GM23248 (cell line): Measurements from ENCODE around the gene RBM48. TPM values are rescaled to one million over a fixed set of nuclear protein-coding genes. Genes with fewer than 3 reads are reported as not detected.
"Not testable (repeated sequence)": the region's sequence is repeated elsewhere in the genome, so short reads cannot be mapped to it uniquely, and the experiment has no call there.

Source experiments
- DNase-seq: peaks from one replicate; pipeline ENCODE4 v3.0.0-alpha.2; 2015
- H2AFZ ChIP-seq: fragments of 200-600 bp; sonication (generic); 2 replicates; pipeline ENCODE4 v1.6.1; 2016; ENCODE audit warnings: antibody characterized with exemption
- H3F3A ChIP-seq: fragments of 200-600 bp; sonication (generic); 2 replicates; pipeline ENCODE4 v1.6.1; 2016; ENCODE audit warnings: mild to moderate bottlenecking, antibody characterized with exemption, mixed run types; ENCODE audit not compliant: insufficient read depth
- H3K27ac ChIP-seq: fragments of 200-600 bp; sonication (generic); 2 replicates; pipeline ENCODE4 v1.5.1; 2016; ENCODE audit warnings: mild to moderate bottlenecking
- H3K27me3 ChIP-seq: fragments of 200-600 bp; sonication (generic); replicated peaks from 2 replicates; pipeline ENCODE4 v1.6.1; 2016; ENCODE audit warnings: mild to moderate bottlenecking; ENCODE audit not compliant: insufficient read depth
- H3K36me3 ChIP-seq: fragments of 200-600 bp; sonication (generic); 2 replicates; pipeline ENCODE4 v1.6.1; 2016; ENCODE audit warnings: low read depth, mild to moderate bottlenecking
- H3K4me1 ChIP-seq: fragments of 200-600 bp; sonication (generic); 2 replicates; pipeline ENCODE4 v1.6.1; 2016; ENCODE audit warnings: mild to moderate bottlenecking; ENCODE audit not compliant: insufficient read depth
- H3K4me2 ChIP-seq: fragments of 200-600 bp; sonication (generic); one replicate; pipeline ENCODE4 v1.6.1; 2016; ENCODE audit warnings: mild to moderate bottlenecking; ENCODE audit not compliant: unreplicated experiment
- H3K4me3 ChIP-seq: fragments of 200-600 bp; sonication (generic); 2 replicates; pipeline ENCODE4 v1.5.1; 2016; ENCODE audit warnings: mild to moderate bottlenecking
- H3K79me2 ChIP-seq: fragments of 200-600 bp; sonication (generic); 2 replicates; pipeline ENCODE4 v1.6.1; 2016; ENCODE audit warnings: mild to moderate bottlenecking; ENCODE audit not compliant: insufficient read depth
- H3K9ac ChIP-seq: fragments of 200-600 bp; sonication (generic); 2 replicates; pipeline ENCODE4 v1.6.1; 2016; ENCODE audit warnings: mild to moderate bottlenecking
- H3K9me2 ChIP-seq: fragments of 200-600 bp; sonication (generic); 2 replicates; pipeline ENCODE4 v1.6.1; 2016; ENCODE audit warnings: mixed run types, mild to moderate bottlenecking, moderate library complexity; ENCODE audit not compliant: insufficient read depth
- H3K9me3 ChIP-seq: fragments of 200-600 bp; sonication (generic); one replicate; pipeline ENCODE4 v1.6.1; 2017; ENCODE audit warnings: low read depth
- H4K20me1 ChIP-seq: fragments of 200-600 bp; sonication (generic); 2 replicates; pipeline ENCODE4 v1.6.0; 2016; ENCODE audit not compliant: insufficient read depth
- EZH2 ChIP-seq: fragments of 200-600 bp; sonication (generic); IDR thresholded peaks from 2 replicates; pipeline ENCODE4 v1.6.1; 2018; ENCODE audit warnings: antibody characterized with exemption, mild to moderate bottlenecking; ENCODE audit not compliant: insufficient read depth, poor library complexity, severe bottlenecking
- EZH2phosphoT487 ChIP-seq: fragments of 200-600 bp; sonication (generic); IDR thresholded peaks from 2 replicates; pipeline ENCODE4 v1.6.1; 2018; ENCODE audit warnings: antibody characterized with exemption, moderate library complexity, mild to moderate bottlenecking, low read depth; ENCODE audit not compliant: insufficient read depth
- WGBS, 2 experiments: methylation state at CpG; one replicate each; pipeline ENCODE4 v1.1.6; 2015 to 2017; ENCODE audit warnings: low lambda C conversion rate in 2 of 2, low coverage in 1 of 2; ENCODE audit errors: missing lambda C conversion rate in 2 of 2; 5-methylcytosine and 5-hydroxymethylcytosine counted together
- in situ Hi-C: fragments of 300-500 bp; cut with MboI; formaldehyde crosslinking; loops from 2 replicates; pipeline ENCODE4 v1.15.0; 2020
- polyA plus RNA-seq: library from polyadenylated mRNA; unstranded; fragments of >200 nt; fragmentation: Nextera tagmentation; extraction: Ambion mirVana; gene quantifications from 2 replicates; pipeline ENCODE4 v1.2.1, GENCODE V29; 2016
- total RNA-seq: library from RNA; depleted of rRNA; stranded (reverse); fragments of >200 nt; shearing (Covaris generic); gene quantifications from 2 replicates; pipeline ENCODE4 v1.2.3, GENCODE V29; 2014

Gene RBM48
- total and polyA plus RNA-seq, 2 experiments from 2014 or later: 12.8 to 12.9 TPM

DNA sequence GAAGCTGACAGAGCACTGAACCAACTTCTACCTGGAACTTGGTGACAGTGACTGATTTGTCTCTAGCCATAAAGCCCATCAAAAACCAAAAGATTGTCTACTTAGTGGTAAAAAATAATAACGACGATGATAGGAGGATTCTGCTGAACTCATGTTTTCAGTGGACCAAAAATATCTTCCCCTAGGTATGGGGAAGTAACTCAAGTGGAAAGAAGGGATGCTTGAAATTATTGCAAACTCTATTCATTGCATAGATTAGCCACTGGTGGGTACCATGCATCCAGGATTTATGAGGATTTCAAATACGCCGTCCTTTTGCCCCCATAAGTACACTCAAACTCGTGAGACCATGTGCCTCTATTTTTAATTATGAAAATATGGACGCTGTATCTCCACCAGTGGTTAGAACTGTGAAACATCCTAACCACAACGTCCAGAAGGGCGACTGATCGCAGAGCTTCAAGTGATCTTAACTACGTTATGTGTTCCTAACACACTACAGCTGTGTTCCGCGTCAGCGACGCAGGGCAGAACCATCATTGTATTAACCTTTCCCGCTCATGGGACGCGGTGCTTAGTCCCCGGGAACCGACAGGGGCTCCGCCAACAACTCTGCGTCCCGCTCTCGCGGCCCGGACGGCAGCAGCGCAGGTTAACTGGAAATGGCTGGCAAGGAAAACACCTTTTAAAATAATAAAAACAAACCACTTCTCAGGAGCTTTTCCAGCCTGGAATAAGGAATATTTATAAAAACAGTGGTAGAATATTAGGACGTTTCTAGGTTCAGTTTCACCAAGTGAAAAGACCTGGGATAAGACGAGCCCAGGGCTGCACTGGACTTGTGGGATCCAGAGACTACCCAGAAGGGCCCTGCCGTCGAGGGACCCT, 1.1 kb upstream of the RBM48 start:
- peaks cover 68% of the 10 kb centered on the region for H3K79me2 ChIP-seq
- H3K4me1 ChIP-seq: peaks cover 14% of the 10 kb centered on the region
- DNase-seq: peak; percentile 83
- in situ Hi-C loops: no loop called here
- H4K20me1 ChIP-seq: no peaks in the 10 kb centered on the region
- H3K9ac ChIP-seq: peak overlapping the region; percentile 80
- H3K4me3 ChIP-seq: peak overlapping the region; percentile 95
- H3K4me2 ChIP-seq: peak overlapping the region; percentile 91
- H3K9me3 ChIP-seq: no peaks in the 10 kb centered on the region
- H3K36me3 ChIP-seq: peaks cover 13% of the 10 kb centered on the region; the same call in 1 of the 2 replicates
- H3F3A ChIP-seq: 0 out of 2 replicates have a peak, but pooled peaks cover 5% of the 10 kb centered on the region
- TF ChIP-seq EZH2 (no peak), EZH2phosphoT487 (no peak)
- H2AFZ ChIP-seq: peak overlapping the region; percentile 94
- H3K27ac ChIP-seq: peak overlapping the region; percentile 61
- WGBS, 2 experiments: 1 to 2% methylated on average over 31 of the region's 31 CpGs
- H3K9me2 ChIP-seq: no peaks in the 10 kb centered on the region
- no peaks in the 10 kb centered on the region for H3K27me3 ChIP-seq

DNA sequence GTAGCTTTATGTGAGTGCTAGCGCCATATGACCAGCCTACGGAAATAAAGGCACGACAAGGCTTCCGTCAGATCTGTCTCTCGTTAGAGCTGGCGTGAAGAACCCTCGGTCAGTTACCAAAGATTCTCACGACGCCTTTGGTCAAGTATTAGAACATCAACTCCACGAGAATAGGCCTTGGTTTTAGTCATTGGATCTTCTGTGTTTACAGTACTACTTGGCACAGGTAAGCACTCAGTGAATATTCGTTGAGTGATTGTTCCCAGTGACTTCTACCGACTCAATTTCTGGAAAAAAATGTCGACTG, 316 bp downstream of the RBM48 start:
- TF ChIP-seq EZH2phosphoT487: no peak
- no peaks in the 10 kb centered on the region for H3K9me2 ChIP-seq
- peaks cover 26% of the 10 kb centered on the region; the same call in 1 of the 2 replicates for H3K36me3 ChIP-seq
- peak overlapping the region; percentile 95 for H3K4me3 ChIP-seq
- H3K9me3 ChIP-seq: no peaks in the 10 kb centered on the region
- in situ Hi-C loops: no loop called here
- H3F3A ChIP-seq: 0 out of 2 replicates have a peak, but pooled peaks cover 5% of the 10 kb centered on the region
- H3K4me2 ChIP-seq: peak overlapping the region; percentile 93
- no peaks in the 10 kb centered on the region for H4K20me1 ChIP-seq
- H3K79me2 ChIP-seq: peaks cover 78% of the 10 kb centered on the region
- H2AFZ ChIP-seq: peak overlapping the region; percentile 90
- H3K4me1 ChIP-seq: peaks cover 14% of the 10 kb centered on the region
- no peak for DNase-seq
- H3K9ac ChIP-seq: peak overlapping the region; percentile 93
- H3K27ac ChIP-seq: peak overlapping the region; percentile 76
- no peaks in the 10 kb centered on the region for H3K27me3 ChIP-seq
- WGBS, 2 experiments: 1% methylated on average over 13 of the region's 13 CpGs

DNA sequence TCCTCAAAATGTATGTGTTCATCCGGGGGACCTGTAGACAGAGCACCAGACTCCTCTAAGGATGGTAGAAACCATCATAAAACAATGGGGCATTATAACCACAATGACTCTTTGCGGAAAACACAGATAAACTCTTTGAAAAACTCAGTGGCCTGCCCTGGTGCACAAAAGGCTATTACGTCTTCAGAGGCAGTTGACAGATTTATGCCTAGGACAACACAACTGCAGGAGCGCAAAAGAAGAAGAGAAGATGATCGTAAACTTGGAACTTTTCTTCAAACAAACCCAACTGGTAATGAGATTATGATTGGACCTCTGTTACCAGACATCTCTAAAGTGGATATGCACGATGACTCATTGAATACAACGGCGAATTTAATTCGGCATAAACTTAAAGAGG, 6.0 kb downstream of the RBM48 start:
- WGBS, 2 experiments: 93 to 96% methylated on average over 9 of the region's 9 CpGs
- no peak for TF ChIP-seq EZH2phosphoT487
- TF ChIP-seq EZH2: no peak
- no peaks in the 10 kb centered on the region for H4K20me1 ChIP-seq
- in situ Hi-C loops: no loop called here
- no peak overlapping the region for H3K4me3 ChIP-seq
- H3K4me1 ChIP-seq: peaks cover 2% of the 10 kb centered on the region; the same call in 1 of the 2 replicates
- H3K9me3 ChIP-seq: no peaks in the 10 kb centered on the region
- no peak for DNase-seq
- H3K27ac ChIP-seq: no peak overlapping the region
- no peak overlapping the region for H2AFZ ChIP-seq
- H3K27me3 ChIP-seq: no peaks in the 10 kb centered on the region
- H3K4me2 ChIP-seq: no peak overlapping the region
- H3K9ac ChIP-seq: no peak overlapping the region
- no peaks in the 10 kb centered on the region for H3F3A ChIP-seq
- H3K9me2 ChIP-seq: no peaks in the 10 kb centered on the region
- H3K36me3 ChIP-seq: peaks cover 66% of the 10 kb centered on the region; the same call in 1 of the 2 replicates
- peaks cover 45% of the 10 kb centered on the region for H3K79me2 ChIP-seq

DNA sequence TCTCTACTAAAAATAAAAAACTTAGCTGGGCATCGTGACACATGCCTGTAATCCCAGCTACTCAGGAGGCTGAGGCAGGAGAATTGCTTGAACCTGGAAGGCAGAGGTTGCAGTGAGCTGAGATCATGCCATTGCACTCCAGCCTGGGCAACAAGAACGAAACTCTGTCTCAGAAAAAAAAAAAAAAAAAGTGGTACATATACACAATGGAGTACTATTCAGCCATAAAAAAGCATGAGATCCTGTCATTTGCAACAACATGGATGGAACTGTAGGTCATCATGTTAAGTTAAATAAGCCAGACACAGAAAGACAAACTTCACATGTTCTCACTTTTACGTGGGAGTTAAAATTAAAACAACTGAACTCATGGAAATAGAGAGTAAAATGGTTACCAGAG, 14.9 kb downstream of the RBM48 start:
- in situ Hi-C loops, H3K9me3 ChIP-seq, H3K79me2 ChIP-seq, H3K9me2 ChIP-seq, DNase-seq, H3K4me1 ChIP-seq, H3K27ac ChIP-seq, H3K36me3 ChIP-seq, H4K20me1 ChIP-seq, H3K4me2 ChIP-seq, H3F3A ChIP-seq, H3K27me3 ChIP-seq, H3K4me3 ChIP-seq, H2AFZ ChIP-seq, H3K9ac ChIP-seq: not testable (repeated sequence)
- 74 to 80% methylated on average over 3 of the region's 3 CpGs for WGBS, 2 experiments

DNA sequence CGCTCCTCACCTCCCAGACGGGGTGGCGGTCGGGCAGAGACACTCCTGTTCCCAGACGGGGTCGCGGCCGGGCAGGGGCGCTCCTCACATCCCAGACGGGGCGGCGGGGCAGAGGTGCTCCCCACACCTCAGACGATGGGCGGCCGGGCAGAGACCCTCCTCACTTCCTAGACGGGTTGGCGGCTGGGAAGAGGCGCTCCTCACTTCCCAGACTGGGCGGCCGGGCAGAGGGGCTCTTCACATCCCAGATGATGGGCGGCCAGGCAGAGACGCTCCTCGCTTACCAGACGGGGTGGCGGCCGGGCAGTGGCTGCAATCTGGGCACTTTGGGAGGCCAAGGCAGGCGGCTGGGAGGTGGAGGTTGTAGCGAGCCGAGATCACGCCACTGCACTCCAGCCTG, 16.5 kb downstream of the RBM48 start:
- H3K4me2 ChIP-seq, H3K27me3 ChIP-seq, H3K9ac ChIP-seq, H2AFZ ChIP-seq, H3K9me3 ChIP-seq, H3K27ac ChIP-seq, H3K4me1 ChIP-seq, H3K4me3 ChIP-seq, H3K36me3 ChIP-seq, DNase-seq, H3F3A ChIP-seq, in situ Hi-C loops, H3K79me2 ChIP-seq, H3K9me2 ChIP-seq, H4K20me1 ChIP-seq: not testable (repeated sequence)
- WGBS, 2 experiments: 84 to 88% methylated on average over 17 to 30 of the region's 30 CpGs
